ENCODE data around the gene UQCRFS1. TPM values are rescaled to one million over a fixed set of nuclear protein-coding genes. Genes with fewer than 3 reads are reported as not detected.

The UQCRFS1 gene
- total RNA-seq, result 22.6 to 24.6 TPM (median 22.8 TPM) in 3 replicates
- long read RNA-seq, transcript UQCRFS1-201 (2 exons, 3,475 nt), result major isoform, 168 of 169 reads
- long read RNA-seq, partial matches to known transcripts, result 0 of 169 reads
- long read RNA-seq, other reads (novel, unspliced or antisense), result 1 of 169 reads

DNA sequence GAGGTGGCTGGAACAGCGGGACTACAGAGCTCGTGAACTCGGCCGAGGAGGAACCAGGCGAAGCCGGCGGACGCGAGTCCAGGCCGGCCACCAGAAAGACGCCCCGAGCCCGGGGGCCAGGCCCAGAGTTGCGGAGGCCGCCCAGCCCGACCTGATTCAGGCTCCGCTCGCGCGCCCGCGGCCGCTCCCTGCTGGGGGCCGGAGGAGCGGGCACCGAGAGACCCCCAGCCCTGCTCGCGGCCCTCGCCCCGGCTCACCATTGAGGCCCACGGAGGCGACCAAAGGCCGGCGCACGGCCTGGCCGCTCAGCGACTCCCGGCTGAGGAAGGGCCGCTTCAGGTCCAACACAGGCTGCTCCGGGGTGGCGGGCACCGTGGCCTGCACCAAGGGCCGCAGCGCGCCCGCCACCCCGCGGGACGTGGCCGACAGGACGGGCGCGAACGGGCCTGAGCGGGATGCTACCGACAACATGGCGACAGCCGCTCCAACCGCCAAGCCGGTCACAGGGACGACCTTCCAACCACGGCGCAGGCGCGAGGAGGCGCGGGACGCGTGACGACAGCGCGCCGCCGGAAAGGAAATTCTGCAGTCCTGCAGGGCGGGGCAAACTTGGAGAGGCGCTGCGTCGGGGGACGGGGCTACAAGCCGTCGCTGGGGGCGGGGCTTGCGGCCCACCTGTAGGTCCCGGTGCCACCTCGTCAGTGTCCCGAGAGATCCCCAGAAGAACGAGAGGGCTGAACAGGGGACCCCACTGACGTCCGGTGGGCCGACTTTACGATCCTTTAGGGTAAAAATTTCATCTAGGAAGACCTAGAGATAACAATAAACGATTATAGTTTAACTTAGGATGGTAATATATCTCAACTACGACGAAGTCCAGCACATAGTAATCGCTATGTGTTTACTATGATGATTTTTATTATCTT lies at the start of gene UQCRFS1:
Gene UQCRFS1 (minus strand): TSS at position 504 of the 926 bp plus-strand sequence. CDS start 33 bp downstream, at position 471.
- peak; percentile 98 for DNase-seq (ENCODE audit: low spot score)
- peaks cover 4% of the 10 kb centered on the region for H3K9me3 Mint-ChIP-seq (ENCODE audit: low read depth)
- H3K27ac Mint-ChIP-seq (ENCODE audit: unreplicated experiment), result peak within 1 kb of the TSS; percentile 99
- H3K4me1 Mint-ChIP-seq (ENCODE audit: low read depth), result peaks cover 42% of the 10 kb centered on the region
- TF ChIP-seq CTCF (IDR thresholded peaks at IDR 0.05), result peak; percentile 26
- H3K36me3 Mint-ChIP-seq (ENCODE audit: low read depth), result peaks cover 6% of the 10 kb centered on the region
- peaks cover 10% of the 10 kb centered on the region for H3K27me3 Mint-ChIP-seq (ENCODE audit: low read depth)
- peak within 1 kb of the TSS; percentile 84 for H3K4me3 Mint-ChIP-seq (ENCODE audit: unreplicated experiment)

GRCh38 chr19:29262085-29262484 lies 49.1 kb upstream of the UQCRFS1 start:
- H3K4me3 Mint-ChIP-seq (ENCODE audit: unreplicated experiment), result no peak overlapping the region
- H3K9me3 Mint-ChIP-seq (ENCODE audit: low read depth), result no peaks in the 10 kb centered on the region
- H3K36me3 Mint-ChIP-seq (ENCODE audit: low read depth), result no peaks in the 10 kb centered on the region
- no peaks in the 10 kb centered on the region for H3K4me1 Mint-ChIP-seq (ENCODE audit: low read depth)
- TF ChIP-seq CTCF (IDR thresholded peaks at IDR 0.05), result no peak
- peaks cover 8% of the 10 kb centered on the region for H3K27me3 Mint-ChIP-seq (ENCODE audit: low read depth)
- no peak overlapping the region for H3K27ac Mint-ChIP-seq (ENCODE audit: unreplicated experiment)
- DNase-seq (ENCODE audit: low spot score), result no peak

DNA sequence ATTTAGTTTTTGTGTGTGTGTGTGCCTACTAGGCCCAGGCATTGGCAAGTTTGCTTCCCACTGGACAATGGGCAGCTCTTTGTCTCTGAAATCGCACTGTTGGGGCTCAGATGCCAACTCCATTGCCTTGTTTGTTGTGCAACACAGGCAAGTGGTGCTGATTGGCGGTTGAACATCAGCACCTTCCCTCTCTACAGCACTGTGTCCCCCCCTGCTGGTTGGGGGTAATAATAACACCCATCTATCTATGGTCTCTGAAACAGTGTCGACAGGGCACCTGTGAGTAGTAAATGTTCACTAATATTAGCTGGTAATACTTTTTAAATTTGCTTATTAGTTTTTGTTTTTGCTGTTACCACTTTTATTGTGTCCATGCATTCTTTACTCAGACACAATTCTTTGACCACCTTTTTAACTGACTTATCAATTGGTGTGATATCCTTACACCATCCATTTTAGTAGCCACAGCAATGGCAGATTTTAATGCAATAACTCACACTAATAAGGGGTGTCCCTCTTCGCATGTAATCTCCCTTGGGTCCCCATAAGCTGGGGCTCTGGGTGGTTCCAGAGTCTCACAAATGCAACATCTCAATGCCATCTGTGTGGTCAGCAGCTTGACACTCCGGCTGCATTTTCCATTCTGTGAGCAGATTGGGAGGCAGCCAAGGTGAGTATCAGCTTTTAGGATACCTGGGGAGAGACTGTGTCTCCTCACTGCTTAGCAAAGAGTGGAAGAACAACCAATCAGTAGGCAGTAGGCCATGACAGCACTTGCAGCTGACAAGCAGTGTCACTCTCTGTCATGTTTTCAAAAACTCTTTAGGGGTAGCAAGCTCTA lies 47.7 kb upstream of the UQCRFS1 start:
- TF ChIP-seq CTCF (IDR thresholded peaks at IDR 0.05), result peak; percentile 70
- H3K27me3 Mint-ChIP-seq (ENCODE audit: low read depth), result peaks cover 8% of the 10 kb centered on the region
- H3K9me3 Mint-ChIP-seq (ENCODE audit: low read depth), result no peaks in the 10 kb centered on the region
- no peak overlapping the region for H3K27ac Mint-ChIP-seq (ENCODE audit: unreplicated experiment)
- no peak for DNase-seq (ENCODE audit: low spot score)
- no peak overlapping the region for H3K4me3 Mint-ChIP-seq (ENCODE audit: unreplicated experiment)
- no peaks in the 10 kb centered on the region for H3K4me1 Mint-ChIP-seq (ENCODE audit: low read depth)
- H3K36me3 Mint-ChIP-seq (ENCODE audit: low read depth), result no peaks in the 10 kb centered on the region

DNA sequence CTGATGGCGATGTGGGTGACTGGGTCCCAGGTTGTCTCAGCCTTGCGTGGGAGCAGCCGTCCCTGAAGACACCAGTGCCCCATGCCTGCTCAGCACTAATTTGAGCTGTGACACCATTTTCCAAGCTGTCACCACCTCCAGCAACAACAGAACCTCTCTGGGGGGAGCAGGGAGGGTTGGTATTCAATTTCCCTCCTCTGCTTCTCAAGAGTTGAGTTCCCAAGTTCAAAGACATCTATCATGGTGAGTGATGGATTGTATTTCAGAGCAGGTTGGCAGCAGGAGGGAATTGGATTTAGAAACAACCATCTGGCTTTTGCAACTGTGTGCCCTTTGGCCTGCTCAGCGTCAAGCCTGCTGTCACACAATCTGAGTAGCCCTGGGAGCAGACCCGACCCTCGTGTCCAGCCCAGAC lies 46.9 kb upstream of the UQCRFS1 start:
- H3K9me3 Mint-ChIP-seq (ENCODE audit: low read depth), result no peaks in the 10 kb centered on the region

More for the DNA sequence above, 46.9 kb upstream of the UQCRFS1 start:
- H3K4me3 Mint-ChIP-seq (ENCODE audit: unreplicated experiment), result no peak overlapping the region
- peaks cover 8% of the 10 kb centered on the region for H3K27me3 Mint-ChIP-seq (ENCODE audit: low read depth)
- TF ChIP-seq CTCF (IDR thresholded peaks at IDR 0.05), result no peak
- H3K4me1 Mint-ChIP-seq (ENCODE audit: low read depth), result no peaks in the 10 kb centered on the region
- H3K36me3 Mint-ChIP-seq (ENCODE audit: low read depth), result no peaks in the 10 kb centered on the region
- H3K27ac Mint-ChIP-seq (ENCODE audit: unreplicated experiment), result no peak overlapping the region
- DNase-seq (ENCODE audit: low spot score), result no peak

Measured in chondrocyte (in vitro differentiated cells).